ENCODE measurements around the gene RAD54L2.
"Not testable (repeated sequence)": the region's sequence is repeated elsewhere in the genome, so short reads cannot be mapped to it uniquely, and the experiment has no call there.

Gene RAD54L2, protein sequence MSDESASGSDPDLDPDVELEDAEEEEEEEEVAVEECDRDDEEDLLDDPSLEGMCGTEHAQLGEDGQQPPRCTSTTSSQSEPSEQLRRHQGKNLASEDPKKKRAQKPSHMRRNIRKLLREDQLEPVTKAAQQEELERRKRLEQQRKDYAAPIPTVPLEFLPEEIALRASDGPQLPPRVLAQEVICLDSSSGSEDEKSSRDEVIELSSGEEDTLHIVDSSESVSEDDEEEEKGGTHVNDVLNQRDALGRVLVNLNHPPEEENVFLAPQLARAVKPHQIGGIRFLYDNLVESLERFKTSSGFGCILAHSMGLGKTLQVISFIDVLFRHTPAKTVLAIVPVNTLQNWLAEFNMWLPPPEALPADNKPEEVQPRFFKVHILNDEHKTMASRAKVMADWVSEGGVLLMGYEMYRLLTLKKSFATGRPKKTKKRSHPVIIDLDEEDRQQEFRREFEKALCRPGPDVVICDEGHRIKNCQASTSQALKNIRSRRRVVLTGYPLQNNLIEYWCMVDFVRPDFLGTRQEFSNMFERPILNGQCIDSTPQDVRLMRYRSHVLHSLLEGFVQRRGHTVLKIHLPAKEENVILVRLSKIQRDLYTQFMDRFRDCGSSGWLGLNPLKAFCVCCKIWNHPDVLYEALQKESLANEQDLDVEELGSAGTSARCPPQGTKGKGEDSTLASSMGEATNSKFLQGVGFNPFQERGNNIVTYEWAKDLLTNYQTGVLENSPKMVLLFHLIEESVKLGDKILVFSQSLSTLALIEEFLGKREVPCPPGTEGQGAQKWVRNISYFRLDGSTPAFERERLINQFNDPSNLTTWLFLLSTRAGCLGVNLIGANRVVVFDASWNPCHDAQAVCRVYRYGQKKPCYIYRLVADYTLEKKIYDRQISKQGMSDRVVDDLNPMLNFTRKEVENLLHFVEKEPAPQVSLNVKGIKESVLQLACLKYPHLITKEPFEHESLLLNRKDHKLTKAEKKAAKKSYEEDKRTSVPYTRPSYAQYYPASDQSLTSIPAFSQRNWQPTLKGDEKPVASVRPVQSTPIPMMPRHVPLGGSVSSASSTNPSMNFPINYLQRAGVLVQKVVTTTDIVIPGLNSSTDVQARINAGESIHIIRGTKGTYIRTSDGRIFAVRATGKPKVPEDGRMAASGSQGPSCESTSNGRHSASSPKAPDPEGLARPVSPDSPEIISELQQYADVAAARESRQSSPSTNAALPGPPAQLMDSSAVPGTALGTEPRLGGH (N-terminal part only)

DNA sequence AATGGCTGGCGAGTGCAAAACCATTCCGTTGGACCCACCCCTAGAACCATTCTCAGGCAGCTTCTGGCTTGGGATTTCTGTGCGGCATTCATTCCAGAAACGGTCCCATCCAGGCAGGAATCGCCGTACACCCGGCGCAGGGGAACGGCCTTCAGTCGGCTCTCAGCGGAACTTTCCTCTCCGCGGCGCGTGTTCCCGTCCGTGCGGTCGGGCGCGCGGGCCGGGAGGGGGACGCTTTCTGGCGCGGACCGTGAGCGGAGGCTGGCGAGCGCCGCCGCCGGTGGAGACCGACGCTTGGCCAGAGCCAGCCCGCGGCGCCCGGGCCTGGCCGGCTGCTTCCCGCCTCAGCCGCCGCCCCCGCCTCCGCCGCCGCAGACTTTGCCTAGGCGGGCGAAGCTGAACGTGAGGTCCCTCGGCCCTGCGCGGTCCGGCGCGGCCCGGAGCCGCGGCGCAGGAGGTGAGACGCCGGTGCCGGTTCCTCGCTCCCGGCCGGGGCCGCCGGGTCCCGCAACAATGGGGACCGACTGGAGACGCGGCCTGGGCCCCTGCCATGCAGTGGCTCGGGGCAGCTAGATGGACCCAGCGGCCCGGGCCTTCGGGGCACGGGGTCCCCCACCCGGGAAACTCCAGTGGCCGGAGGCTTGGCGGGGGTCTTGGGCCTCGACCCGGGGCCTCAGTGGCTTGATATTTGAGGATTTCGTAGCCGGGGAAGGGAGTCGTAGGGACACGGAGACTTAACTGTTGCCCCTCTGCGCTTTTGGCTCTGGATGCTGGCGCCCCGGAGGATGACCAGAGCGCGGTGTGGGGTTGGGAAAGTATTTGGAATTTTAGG lies at the start of gene RAD54L2:
Gene RAD54L2, plus strand, starts transcription at position 261 of the 832 bp plus-strand sequence. CDS start 51,702 bp downstream, outside the sequence.
- DNase-seq (ENCODE audit: low read depth in 3 of 3) = peak; percentile 64 to 80 (median 69)

DNA sequence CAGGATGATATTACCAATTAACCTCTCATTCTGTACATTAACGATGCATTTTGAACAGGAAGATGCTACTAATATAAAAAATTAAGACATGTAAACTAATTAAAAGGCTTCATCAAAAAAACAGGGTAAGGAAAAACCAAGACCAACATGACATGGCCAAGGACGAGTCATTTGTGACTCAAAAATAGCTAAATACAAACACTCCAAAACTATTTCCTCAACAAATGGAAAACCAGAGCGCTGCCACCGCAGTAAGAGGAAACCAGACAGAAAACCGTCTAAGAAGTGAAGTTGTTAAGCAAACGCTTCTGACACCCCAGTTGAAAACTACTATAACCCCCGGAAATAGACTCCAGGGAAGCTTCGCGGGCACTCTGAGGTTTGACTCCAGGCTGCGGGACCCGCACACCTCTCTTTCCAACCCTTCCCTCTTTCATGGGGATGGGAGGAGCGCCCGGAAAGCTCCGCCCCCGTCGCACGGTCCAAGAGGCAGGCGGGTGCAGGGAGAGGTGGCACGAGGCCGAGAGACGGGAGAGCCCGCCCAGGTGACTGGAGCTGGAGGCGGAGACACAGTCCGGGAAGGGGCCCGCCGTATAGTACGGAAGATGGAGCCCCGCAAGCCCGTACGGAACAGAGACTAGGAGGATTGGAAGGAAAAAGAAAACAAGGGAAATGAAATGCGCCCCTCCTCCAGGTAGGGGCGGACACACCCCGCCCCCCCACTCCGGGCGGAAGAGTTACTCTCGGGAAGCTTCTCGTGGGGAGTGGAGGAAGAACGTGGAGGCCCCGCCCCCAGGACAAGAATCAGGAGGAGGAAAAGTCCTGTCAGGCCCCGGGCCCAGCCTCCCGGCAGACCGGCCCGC lies 39.4 kb upstream of the RAD54L2 start:
- DNase-seq (ENCODE audit: low read depth in 3 of 3) = peak; percentile 74 to 93 (median 75)

DNA sequence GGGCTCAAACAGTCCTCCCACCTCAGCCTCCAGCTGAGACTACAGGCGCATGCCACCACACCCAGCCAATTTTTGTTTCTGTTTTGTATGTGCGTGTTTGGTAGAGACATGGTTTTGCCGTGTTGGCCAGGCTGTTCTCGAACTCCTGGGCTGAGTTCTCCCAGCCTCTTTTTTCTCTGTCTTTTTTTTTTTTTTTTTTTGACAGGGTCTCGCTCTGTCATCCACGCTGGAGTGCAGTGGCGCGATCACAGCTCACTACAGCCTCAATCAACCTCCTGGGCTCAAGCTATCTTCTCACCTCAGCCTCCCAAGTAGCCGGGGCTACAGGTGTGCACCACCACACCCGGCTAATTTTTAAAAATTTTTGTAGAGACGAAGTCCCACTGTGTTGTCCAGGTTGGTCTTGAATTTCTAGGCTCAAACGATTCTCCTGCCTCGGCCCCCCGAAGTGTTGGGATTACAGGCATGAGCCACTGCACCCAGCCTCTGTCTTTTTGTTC lies 37.8 kb upstream of the RAD54L2 start:
- no peak for DNase-seq (ENCODE audit: low read depth in 3 of 3)

DNA sequence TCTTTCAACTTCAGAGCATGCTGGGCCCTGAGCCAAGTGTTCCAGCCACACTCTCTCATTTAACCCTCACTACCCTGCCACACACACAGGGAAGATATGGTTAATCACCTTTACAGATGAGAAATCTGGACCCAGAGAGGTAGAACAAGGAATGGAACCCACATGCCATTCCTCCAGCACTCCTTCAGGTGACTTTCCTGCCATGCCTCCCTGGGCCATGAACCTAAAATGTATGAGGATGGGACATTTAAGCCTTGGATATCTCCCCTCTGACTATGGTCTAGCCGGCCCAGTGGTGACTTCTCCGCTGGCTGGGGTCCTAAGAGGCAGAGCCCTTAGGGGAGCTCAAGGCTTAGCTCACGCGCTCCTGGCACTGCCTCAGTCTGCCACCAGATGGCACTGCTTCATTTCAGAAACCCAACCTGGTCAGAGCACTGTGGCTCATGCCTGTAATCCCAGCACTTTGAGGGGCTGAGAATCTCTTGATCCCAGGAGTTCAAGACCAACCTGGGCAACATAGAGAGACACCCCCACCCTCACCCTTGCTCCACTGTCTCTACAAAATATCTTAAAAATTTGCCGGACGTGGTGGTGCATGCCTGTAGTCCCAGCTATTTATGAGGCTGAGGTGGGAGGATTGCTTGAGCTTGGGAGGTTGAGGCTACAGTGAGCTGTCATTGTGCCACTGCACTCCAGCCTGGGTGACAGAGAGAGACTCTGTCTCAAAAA lies 36.5 kb upstream of the RAD54L2 start:
- peak; percentile 60 to 80 (median 67) for DNase-seq (ENCODE audit: low read depth in 3 of 3)

DNA sequence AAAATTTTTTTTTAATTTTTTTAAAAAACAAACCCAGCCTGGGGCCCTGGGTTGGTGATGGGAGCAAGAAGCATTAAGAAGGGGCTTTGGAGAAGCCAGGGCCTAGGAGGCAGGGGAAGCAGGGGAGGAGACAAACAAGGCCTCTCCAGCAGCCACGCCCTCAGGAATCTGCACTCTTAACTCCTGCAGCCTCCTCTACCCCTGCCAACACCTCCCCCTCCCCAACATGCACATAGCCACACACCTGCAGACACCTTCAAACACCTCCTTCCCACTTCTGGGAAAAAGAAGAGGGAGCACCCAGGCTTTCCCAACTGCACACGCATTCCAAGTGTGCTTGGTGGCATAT lies 36.0 kb upstream of the RAD54L2 start:
- DNase-seq (ENCODE audit: low read depth in 3 of 3) = no peak

DNA sequence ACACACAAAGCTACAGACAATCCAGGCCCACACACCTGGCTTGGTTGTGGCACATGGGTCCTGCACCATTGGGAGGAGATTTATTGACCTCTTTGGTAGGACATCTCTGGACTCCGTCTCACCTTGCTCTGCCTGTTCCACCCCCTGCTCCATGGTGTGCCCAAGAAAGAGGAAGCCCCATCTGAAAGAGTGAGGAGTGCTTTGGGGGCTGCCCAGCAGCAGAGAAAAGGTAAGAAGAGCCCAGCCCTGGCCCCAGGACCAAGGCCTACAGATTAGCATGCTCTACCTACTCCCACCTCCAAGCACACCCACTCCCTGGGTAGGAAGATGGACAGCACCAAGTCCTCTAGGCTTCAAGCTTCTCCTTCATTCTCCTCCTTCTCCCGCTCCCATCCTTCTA lies 35.5 kb upstream of the RAD54L2 start:
- no peak for DNase-seq (ENCODE audit: low read depth in 3 of 3)

DNA sequence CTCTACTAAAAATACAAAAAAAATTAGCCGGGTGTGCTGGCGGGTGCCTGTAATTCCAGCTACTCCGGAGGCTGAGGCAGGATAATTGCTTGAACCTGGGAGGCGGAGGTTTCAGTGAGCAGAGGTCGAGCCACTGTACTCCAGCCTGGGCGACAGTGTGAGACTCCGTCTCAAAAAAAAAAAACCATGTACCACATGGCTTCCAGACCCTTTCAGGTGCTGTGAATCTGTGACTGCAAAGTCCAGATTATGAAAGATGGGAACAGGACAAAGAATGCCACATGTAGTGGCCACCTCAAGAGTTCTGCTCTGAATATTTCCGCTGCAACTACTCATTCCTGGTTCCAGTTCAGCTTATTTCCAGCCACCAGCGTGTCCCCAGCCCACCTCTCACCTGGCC lies 30.3 kb upstream of the RAD54L2 start:
- DNase-seq (ENCODE audit: low read depth in 3 of 3) = no peak

DNA sequence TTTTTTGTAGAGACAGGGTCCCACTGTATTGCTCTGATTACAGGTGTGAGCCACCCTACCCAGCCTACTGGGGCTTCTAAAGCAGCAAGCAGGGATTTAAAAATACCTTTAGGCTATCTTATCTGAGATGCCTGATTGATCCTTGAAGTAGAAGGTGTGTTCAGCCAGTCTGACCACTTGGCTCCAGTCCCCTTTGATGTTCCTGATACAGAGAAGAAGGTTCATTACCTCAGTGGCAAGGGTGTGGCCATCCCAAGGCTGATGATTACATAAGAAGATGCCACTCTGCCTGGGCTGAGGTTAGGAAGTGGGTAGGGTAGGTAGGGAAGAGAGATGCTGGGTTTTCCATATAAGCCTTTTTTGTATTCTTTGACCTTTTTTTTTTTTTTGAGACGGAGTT lies 27.5 kb upstream of the RAD54L2 start:
- DNase-seq (ENCODE audit: low read depth in 3 of 3) = no peak

DNA sequence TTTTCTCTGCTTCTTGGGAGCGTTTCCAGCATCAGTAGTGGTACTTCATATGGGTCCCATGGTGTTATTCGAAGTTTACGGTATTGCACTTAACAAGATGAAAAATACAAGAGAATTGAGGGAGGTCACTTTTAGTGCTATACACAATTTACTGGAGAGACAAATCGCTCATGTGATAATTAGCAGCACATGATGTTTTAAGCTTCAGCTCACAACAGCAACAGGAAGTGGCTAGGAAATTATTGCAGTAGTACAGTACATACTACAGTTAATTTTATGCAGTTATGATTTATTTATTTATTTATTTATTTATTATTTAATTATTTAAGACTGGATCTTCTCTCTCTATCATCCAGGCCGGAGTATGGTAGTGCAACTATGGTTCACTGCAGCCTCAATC lies 24.3 kb upstream of the RAD54L2 start:
- DNase-seq (ENCODE audit: low read depth in 3 of 3) = no peak

DNA sequence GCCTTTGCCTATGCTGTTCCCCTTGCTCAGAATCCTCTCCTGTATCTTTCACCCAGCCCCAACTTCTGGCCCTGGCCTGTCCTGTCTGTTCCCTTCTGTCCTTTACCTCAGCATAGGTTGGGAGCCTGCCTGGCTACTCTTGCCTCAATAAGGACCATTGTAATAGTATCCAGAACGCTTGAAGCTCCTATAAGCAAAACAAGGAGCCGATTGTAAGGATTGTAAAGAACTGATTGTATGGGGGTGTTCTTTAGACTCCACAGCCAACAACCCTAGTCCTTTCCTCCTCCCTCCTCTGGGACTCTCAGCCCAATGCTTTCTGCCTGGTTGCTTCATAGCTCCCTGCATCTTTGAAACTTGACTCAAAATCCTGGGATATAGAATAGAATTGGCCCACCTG lies 18.7 kb upstream of the RAD54L2 start:
- no peak for DNase-seq (ENCODE audit: low read depth in 3 of 3)

DNA sequence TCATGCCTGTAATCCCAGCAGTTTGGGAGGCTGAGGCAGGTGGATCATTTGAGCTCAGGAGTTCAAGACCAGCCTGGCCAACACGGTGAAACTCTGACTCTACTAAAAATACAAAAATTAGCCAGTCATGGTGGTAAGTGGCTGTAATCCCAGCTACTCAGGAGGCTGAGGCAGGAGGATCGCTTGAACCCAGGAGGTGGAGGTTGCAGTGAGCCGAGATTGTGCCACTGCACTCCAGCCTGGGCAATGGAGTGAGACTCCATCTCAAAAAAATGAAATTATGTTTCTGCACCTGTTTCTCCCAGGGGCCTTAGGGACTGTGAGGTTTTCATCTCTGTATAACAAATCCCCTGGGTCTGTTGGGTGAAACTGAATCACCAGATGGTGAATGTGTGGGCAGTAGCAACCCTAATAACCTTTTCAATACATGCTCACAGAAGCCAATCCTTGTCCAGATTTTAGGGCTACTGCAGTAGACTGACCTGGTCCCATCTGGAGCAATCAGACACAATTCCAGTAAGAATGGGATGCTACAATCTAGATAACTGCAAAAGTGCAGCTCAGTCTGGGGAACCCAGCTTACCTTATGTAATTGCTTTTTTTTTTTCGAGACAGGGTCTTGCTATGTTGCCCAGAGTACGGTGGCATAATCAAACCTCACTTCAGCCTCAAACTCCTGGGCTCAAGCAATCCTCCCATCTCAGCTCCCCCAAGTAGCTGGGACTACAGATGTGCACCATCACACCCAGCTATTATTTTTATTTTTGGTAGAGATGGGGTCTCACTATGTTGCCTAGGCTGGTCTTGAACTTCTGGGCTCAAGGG lies 17.4 kb upstream of the RAD54L2 start:
- not testable (repeated sequence) for DNase-seq (ENCODE audit: low read depth in 3 of 3)

DNA sequence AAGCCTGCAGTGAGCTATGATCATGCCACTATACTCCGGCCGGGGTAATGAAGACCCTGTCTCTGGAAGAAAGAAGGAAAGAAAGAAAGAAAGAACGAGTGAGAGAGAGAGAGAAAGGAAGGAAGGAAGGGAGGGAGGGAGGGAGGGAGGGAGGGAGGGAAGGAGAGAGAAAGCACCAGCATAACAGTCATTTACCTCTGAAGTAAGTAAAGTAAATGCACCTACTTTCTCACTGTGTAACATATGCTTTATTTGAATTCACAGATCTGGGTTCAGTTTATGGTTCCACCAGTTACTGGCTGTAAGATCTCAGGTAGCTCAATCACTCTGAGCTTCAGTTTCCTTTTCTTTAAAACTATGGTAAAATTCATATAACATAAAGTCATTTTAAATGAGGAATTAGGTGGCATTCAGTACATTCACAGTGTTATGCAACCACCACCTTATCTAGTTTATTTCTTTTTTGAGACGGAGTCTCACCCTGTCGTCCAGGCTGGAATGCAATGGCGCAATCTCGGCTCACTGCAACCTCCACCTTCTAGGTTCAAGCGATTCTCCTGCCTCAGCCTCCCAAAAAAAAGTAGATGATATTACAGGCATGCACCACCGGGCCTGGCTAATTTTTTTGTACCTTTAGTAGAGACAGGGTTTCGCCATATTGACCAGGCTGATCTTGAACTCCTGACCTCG lies 16.1 kb upstream of the RAD54L2 start:
- no peak for DNase-seq (ENCODE audit: low read depth in 3 of 3)

DNA sequence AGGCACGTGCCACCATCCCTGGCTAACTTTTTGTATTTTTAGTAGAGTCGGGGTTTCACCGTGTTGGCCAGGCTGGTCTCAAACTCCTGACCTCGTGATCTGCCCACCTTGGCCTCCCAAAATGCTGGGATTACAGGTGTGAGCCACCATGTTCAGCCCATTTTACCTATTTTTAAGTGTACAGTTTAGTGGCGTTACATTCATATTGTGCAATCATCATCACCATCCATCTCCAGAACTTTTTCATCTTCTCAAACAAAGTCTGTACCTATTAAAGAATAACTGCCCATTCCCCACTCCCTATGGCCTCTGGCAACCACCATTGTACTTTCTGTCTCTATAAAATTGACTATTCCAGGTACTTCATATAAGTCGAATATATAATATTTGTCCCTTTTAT lies 13.6 kb upstream of the RAD54L2 start:
- not testable (repeated sequence) for DNase-seq (ENCODE audit: low read depth in 3 of 3)

DNA sequence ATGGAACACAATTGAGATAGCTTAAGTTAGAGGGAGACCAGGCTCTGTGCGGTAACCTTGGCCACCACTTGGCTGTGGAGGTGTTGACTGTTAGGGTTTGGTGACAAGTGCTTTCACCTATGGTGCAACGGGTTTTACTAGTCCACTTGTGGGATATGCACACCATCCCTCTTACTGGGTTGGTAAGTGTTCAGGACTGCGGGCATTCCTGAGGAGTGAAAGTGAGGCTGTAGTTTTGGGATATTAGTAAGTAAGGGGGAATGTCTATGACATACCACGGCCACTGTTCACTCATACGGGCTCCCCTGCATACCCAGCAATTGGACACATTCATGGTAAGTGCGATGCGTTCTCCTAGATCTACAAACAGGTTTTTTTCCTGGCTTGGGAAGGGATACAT lies 8.0 kb upstream of the RAD54L2 start:
- DNase-seq (ENCODE audit: low read depth in 3 of 3) = no peak

DNA sequence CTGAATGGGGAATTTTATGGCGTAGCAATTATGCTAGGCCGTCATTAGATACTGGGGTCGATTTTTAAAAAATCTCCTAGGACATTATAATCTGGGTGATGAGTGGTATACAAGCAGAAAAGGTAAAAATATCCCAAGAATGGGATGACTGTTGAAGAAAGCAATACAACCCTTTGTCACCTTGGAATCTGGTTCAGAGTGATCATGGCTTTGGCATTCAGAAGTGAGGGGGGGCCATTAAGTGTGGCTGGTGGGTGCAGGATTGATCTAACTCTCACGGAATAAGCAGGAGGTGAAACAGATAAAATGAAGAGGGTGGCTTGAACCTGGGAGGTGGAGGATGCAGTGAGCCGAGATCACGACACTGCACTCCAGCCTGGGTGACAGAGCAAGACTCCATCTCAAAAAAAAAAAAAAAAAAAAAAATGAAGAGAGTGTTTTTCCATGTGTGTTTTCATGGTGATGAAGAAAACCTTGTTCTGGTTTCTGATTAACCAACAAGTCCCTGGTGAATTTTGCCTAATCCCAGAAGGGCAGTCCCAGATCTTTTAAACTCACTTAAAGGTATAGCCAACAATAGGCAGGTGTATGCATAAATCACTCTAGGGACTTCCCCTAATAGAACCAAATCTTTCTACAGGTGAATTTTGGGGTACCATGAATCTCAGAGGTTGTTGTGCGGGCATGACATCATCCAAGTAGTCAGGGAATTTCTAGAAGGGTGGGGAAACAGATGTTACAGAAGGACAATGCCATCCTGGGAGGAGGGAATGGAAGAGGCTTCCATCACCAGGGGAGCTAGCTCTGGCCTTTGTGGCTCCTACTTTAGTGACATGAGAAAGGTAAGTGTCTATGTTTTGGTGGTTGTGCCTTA lies 3.1 kb upstream of the RAD54L2 start:
- no peak for DNase-seq (ENCODE audit: low read depth in 3 of 3)

DNA sequence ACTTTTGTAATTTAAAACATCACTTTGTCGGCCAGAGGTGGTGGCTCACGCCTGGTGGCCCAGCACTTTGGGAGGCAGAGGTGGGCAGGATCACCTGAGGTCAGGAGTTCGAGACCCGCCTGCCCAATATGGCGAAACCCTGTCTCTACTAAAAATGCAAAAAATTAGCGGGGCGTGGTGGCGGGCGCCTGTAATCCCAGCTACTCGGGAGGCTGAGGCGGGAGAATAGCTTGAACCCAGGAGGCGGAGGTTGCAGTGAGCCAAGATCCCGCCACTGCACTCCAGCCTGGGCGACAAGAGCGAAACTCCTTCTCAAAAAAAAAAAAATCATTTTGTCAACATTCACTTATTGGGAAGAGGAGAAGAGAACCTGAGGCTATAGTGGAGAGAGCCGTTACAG lies 888 bp upstream of the RAD54L2 start:
- not testable (repeated sequence) for DNase-seq (ENCODE audit: low read depth in 3 of 3)

DNA sequence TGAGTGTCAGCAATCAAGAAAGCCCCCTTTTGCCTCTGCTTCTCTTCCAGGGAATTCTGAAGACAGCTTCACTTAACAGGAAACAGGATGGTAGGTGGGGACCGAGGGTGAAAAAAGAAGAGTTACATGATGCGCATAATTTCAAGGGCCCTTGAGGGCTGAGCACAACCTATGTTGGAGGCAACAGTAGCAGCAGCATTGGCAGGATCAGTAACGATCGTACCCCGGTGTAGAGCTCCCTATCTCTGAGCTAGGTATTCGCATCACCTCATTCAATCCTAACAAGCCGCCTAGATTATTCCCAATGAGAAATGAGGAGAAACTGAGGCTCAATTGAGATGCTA lies 432 bp upstream of the RAD54L2 start:
- peak in 1 of 3 experiments; percentile 3 for DNase-seq (ENCODE audit: low read depth in 3 of 3)

Data from stimulated activated CD4-positive, alpha-beta T cell treated with anti-CD3 and anti-CD28 coated beads, TNF-alpha, amount 100 ng/mL, for 24 hours (primary cell).